Left ventricle myocardium inferior (tissue), 1 donor: ENCODE results near the gene ACE. TPM values are rescaled to one million over a fixed set of nuclear protein-coding genes. Genes with fewer than 3 reads are reported as not detected.

ENCODE experiments used
- DNase-seq: peaks from one replicate; pipeline ENCODE4 v3.0.0-alpha.2; 2020
- H3K27ac ChIP-seq: fragments of 200-600 bp; replicated peaks from 2 replicates; pipeline ENCODE4 v1.8.0; 2021
- H3K27me3 ChIP-seq: fragments of 200-600 bp; 2 replicates; pipeline ENCODE4 v1.8.0; 2021; ENCODE audit warnings: low read depth
- H3K36me3 ChIP-seq: fragments of 200-600 bp; 2 replicates; pipeline ENCODE4 v1.8.0; 2021
- H3K4me1 ChIP-seq: fragments of 200-600 bp; 2 replicates; pipeline ENCODE4 v1.8.0; 2021
- H3K4me3 ChIP-seq: fragments of 200-600 bp; 2 replicates; pipeline ENCODE4 v1.8.0; 2021; ENCODE audit warnings: mild to moderate bottlenecking, moderate library complexity
- H3K9me3 ChIP-seq: fragments of 200-600 bp; replicated peaks from 2 replicates; pipeline ENCODE4 v1.8.0; 2021
- intact Hi-C: fragments of 100-400 bp; cut with micrococcal nuclease; formaldehyde crosslinking; loops from one replicate; pipeline ENCODE4 v1.11.0; 2022
- total RNA-seq: library from RNA; stranded (reverse); fragmentation: NEBNext Ultra II Directional; extraction: Animal tissue kit (Norgen Biotek cat#: 25700); gene quantifications from one replicate; pipeline ENCODE4 v1.2.1, GENCODE V29; 2021
- TF ChIP-seq, protein P1 (sequence below): fragments of 200-600 bp; IDR thresholded peaks from 2 replicates; pipeline ENCODE4 v1.8.0; 2021; ENCODE audit warnings: antibody characterized with exemption, mild to moderate bottlenecking, borderline replicate concordance
- donor health status: DM: no; HTN: yes; CAD: no; lungs with severe emphysema.

Gene ACE
- total RNA-seq, 1 donor from 2014 or later: 6.2 TPM

DNA sequence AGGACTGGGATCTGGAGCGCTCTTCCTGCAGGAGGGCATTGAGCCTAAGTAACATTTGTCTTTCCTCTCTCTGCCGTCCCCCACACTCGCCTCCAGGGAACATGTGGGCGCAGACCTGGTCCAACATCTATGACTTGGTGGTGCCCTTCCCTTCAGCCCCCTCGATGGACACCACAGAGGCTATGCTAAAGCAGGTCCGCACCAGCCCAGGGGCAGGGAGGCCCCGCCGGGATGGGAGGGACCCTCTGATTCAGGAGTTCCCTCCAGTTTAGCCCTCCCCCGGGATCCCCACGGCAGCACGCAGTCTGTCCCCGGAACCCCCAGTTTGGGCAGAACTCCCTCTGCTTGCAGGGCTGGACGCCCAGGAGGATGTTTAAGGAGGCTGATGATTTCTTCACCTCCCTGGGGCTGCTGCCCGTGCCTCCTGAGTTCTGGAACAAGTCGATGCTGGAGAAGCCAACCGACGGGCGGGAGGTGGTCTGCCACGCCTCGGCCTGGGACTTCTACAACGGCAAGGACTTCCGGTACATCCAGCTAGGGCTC lies 14.1 kb downstream of the ACE start:
- no peak for DNase-seq
- no peaks in the 10 kb centered on the region for H3K36me3 ChIP-seq
- intact Hi-C loops: no loop called here

DNA sequence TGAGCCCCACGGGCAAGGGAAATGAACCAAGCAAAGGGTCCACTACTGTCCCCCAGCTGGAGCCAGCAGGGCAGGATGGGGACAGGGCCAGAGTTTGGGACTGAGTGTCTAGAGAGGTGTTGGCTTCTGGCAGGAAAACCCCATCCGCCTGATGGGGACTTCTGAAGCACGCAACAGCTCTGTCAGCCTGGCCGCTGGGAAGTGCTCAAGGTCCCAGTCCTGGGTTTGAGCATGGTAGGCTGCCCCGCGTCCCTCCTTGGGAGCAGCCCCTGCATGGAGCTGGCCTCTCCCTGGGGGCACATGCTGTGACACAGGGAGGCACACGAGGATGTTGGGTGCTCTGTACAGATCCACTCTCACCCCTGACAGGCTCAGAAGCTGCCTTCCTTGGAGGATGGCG lies 14.6 kb downstream of the ACE start:
- intact Hi-C loops: no loop called here
- no peak for DNase-seq
- TF ChIP-seq, protein P1, sequence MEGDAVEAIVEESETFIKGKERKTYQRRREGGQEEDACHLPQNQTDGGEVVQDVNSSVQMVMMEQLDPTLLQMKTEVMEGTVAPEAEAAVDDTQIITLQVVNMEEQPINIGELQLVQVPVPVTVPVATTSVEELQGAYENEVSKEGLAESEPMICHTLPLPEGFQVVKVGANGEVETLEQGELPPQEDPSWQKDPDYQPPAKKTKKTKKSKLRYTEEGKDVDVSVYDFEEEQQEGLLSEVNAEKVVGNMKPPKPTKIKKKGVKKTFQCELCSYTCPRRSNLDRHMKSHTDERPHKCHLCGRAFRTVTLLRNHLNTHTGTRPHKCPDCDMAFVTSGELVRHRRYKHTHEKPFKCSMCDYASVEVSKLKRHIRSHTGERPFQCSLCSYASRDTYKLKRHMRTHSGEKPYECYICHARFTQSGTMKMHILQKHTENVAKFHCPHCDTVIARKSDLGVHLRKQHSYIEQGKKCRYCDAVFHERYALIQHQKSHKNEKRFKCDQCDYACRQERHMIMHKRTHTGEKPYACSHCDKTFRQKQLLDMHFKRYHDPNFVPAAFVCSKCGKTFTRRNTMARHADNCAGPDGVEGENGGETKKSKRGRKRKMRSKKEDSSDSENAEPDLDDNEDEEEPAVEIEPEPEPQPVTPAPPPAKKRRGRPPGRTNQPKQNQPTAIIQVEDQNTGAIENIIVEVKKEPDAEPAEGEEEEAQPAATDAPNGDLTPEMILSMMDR: no peak
- Histone ChIP-seq H3K4me3 (no peak overlapping the region), H3K27ac (no peak overlapping the region), H3K9me3 (no peaks in the 10 kb centered on the region), H3K27me3 (peaks cover 7% of the 10 kb centered on the region), H3K36me3 (no peaks in the 10 kb centered on the region), H3K4me1 (no peaks in the 10 kb centered on the region)

More for the DNA sequence above, 14.1 kb downstream of the ACE start:
- H3K4me1 ChIP-seq: no peaks in the 10 kb centered on the region
- H3K4me3 ChIP-seq: no peak overlapping the region
- TF ChIP-seq, protein P1: no peak
- no peak overlapping the region for H3K27ac ChIP-seq
- H3K27me3 ChIP-seq: peaks cover 7% of the 10 kb centered on the region
- H3K9me3 ChIP-seq: no peaks in the 10 kb centered on the region

DNA sequence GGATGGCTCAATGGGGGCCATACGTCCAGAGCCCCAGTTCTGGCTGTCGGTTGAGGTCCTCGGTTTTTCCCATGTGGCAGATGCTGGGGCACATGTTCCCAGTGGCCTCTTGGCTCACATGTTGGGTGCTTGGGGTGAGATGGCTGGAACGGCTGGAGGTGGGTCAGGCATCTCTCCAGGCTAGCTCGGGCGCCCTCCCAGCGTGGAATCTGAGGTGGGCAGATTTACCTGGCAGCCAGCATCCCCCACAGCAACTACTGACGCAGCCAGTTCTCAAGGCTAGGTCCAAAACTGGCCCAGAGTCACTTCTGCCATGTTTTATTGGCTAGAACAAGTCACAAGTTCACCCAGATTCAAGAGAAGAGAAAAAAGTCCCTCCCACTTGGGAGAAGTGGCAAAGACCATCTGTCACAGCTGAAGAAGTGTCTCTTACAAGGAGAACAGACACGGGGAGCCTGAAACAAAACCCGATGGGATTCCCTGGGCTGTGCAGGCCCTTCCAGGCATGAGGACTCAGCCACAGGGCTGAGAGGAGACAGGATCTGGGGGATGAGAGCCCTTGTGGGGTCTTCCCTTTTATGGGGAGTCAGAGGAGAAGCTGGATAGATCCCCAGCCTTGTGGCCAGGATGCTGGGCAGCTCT lies 15.2 kb downstream of the ACE start:
- H3K27me3 ChIP-seq: peaks cover 7% of the 10 kb centered on the region
- TF ChIP-seq, protein P1: no peak
- no peak overlapping the region for H3K4me3 ChIP-seq
- no peak for DNase-seq
- H3K9me3 ChIP-seq: no peaks in the 10 kb centered on the region
- intact Hi-C loops: no loop called here
- H3K4me1 ChIP-seq: no peaks in the 10 kb centered on the region
- no peak overlapping the region for H3K27ac ChIP-seq
- H3K36me3 ChIP-seq: no peaks in the 10 kb centered on the region

DNA sequence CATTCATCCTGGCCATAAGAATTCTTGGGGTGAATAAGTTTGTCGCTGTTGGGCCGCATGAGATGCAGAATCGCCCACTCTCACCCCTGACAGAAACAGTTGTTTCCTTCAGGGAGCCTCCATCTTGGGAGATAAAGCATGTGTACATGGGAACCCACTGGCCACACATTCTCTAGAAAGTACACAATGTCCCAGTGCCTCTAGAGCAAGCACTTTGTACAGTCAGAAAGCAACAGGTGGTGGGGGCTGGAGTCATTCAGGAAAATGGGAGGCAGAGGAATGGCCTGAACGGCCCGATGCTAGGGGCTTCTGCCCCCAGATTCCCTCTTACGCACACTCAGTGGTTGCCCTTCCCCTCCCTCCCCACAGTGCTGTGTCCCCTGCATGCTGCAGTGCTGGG lies 16.1 kb downstream of the ACE start:
- Histone ChIP-seq H3K36me3 (no peaks in the 10 kb centered on the region), H3K4me1 (no peaks in the 10 kb centered on the region), H3K27ac (no peak overlapping the region), H3K9me3 (no peaks in the 10 kb centered on the region), H3K27me3 (peaks cover 7% of the 10 kb centered on the region), H3K4me3 (no peak overlapping the region)
- TF ChIP-seq, protein P1: no peak
- intact Hi-C loops: no loop called here
- no peak for DNase-seq

DNA sequence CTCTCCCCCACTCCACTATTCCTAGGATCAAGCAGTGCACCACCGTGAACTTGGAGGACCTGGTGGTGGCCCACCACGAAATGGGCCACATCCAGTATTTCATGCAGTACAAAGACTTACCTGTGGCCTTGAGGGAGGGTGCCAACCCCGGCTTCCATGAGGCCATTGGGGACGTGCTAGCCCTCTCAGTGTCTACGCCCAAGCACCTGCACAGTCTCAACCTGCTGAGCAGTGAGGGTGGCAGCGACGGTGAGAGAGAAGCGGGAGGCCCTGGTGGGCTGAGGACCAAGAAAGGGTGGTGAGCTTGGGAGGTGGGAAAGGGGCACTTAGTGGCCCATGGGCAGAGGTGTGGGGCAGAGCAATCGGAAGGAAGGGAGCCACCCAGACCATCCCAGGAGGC lies 16.6 kb downstream of the ACE start:
- Histone ChIP-seq H3K9me3 (no peaks in the 10 kb centered on the region), H3K27ac (no peak overlapping the region), H3K4me3 (no peak overlapping the region), H3K4me1 (no peaks in the 10 kb centered on the region), H3K27me3 (peaks cover 7% of the 10 kb centered on the region), H3K36me3 (no peaks in the 10 kb centered on the region)
- intact Hi-C loops: no loop called here
- TF ChIP-seq, protein P1: no peak
- no peak for DNase-seq
